ENCODE measurements around the gene RSPH3.
"Not testable (repeated sequence)": the region's sequence is repeated elsewhere in the genome, so short reads cannot be mapped to it uniquely, and the experiment has no call there.

Gene RSPH3

GRCh38 chr6:159036673-159037072, 36.7 kb upstream of the RSPH3 start:
- TF ChIP-seq, protein P1, sequence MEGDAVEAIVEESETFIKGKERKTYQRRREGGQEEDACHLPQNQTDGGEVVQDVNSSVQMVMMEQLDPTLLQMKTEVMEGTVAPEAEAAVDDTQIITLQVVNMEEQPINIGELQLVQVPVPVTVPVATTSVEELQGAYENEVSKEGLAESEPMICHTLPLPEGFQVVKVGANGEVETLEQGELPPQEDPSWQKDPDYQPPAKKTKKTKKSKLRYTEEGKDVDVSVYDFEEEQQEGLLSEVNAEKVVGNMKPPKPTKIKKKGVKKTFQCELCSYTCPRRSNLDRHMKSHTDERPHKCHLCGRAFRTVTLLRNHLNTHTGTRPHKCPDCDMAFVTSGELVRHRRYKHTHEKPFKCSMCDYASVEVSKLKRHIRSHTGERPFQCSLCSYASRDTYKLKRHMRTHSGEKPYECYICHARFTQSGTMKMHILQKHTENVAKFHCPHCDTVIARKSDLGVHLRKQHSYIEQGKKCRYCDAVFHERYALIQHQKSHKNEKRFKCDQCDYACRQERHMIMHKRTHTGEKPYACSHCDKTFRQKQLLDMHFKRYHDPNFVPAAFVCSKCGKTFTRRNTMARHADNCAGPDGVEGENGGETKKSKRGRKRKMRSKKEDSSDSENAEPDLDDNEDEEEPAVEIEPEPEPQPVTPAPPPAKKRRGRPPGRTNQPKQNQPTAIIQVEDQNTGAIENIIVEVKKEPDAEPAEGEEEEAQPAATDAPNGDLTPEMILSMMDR (conservative IDR thresholded peaks at IDR 0.05) = no peak
- TF ChIP-seq ZFX (IDR thresholded peaks at IDR 0.05) = no peak
- no peak overlapping the region for H3K27ac ChIP-seq

GRCh38 chr6:159035891-159036290, 35.9 kb upstream of the RSPH3 start:
- H3K27ac ChIP-seq = no peak overlapping the region
- TF ChIP-seq, protein P1 (conservative IDR thresholded peaks at IDR 0.05) = no peak
- TF ChIP-seq ZFX (IDR thresholded peaks at IDR 0.05) = no peak

GRCh38 chr6:159033160-159034049, 33.4 kb upstream of the RSPH3 start:
- no peak for TF ChIP-seq ZFX (IDR thresholded peaks at IDR 0.05)
- TF ChIP-seq, protein P1 (conservative IDR thresholded peaks at IDR 0.05) = no peak
- no peak overlapping the region for H3K27ac ChIP-seq

DNA sequence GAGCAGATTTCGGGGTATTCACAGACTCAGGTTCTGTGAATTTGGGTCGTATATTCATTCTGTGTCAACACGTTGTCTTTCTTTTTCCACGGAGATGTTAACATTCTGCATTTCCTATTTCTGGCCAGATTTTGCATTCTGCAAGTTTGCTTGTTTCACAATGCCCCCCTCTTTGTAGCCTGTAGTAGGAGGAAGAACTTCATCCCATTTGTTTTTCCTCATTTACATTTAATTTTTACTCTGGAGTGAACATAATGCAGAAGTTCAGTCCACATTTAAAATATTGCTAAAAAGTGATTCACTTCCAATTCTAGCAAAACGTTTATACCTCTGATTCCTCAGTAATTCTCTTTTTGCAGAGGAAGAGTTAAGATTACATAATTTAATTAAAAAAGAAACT, 31.8 kb upstream of the RSPH3 start:
- no peak overlapping the region for H3K27ac ChIP-seq
- TF ChIP-seq, protein P1 (conservative IDR thresholded peaks at IDR 0.05) = no peak
- TF ChIP-seq ZFX (IDR thresholded peaks at IDR 0.05) = no peak

DNA sequence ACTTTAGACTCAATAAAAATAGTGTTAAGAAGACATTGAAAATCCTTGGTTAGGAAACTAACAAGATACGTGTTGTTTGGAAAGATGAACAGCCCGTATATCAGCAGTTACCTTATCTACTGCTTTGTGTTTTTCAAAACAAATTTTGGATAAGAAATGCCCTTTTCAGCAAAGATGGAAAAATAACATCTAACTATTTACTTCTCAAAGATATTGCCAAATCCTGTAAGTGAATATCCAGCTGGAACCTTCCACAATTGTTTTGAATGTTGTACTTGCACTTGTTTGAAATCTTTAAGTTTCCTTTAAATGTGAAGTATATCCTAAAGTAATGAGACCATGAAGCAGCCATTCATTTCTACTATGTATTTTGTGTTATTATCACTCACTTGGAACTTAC, 30.2 kb upstream of the RSPH3 start:
- H3K27ac ChIP-seq = no peak overlapping the region
- TF ChIP-seq ZFX (IDR thresholded peaks at IDR 0.05) = no peak
- TF ChIP-seq, protein P1 (conservative IDR thresholded peaks at IDR 0.05) = no peak

- not testable (repeated sequence) for H3K27ac ChIP-seq
Observed at GRCh38 chr6:159025224-159025623, 25.2 kb upstream of the RSPH3 start.

DNA sequence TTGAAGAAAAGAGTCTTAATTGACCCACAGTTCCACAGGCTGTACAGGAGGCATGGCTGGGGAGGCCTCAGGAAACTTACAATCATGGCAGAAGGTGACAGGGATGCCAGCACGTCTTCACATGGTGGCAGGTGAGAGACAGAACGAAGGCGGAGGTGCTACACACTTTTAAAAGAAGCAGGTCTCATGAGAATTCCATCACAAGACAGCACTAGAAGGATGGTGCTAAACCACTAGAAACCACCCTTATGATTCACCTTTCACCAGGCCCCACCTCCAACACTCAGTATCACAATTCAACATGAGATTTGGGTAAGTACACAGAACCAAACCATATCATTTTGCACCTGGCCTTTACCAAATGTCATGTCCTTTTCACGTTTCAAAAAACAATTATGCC, 23.9 kb upstream of the RSPH3 start:
- no peak for TF ChIP-seq ZFX (IDR thresholded peaks at IDR 0.05)
- TF ChIP-seq, protein P1 (conservative IDR thresholded peaks at IDR 0.05) = no peak
- no peak overlapping the region for H3K27ac ChIP-seq

DNA sequence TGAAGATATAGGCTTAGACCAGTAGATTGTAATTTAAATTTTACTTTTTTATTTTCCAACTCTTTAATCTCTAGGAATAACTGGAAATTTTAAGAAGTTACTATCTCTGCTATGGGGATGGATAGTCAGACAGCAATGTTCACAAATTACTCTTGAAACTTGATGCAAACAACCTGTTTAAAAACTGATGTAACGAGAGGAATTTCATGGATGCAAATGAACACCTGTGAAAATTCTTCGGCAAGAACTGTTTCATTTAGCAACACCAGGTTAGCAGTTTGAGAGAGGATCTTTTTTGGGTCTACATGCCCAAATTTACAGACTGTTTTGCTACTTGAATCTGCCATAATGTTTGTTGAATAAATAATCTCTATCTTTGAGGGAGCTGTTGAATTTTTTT, 20.0 kb upstream of the RSPH3 start:
- H3K27ac ChIP-seq = no peak overlapping the region
- TF ChIP-seq ZFX (IDR thresholded peaks at IDR 0.05) = no peak
- TF ChIP-seq, protein P1 (conservative IDR thresholded peaks at IDR 0.05) = no peak

Data from C4-2B (cell line).